HG02571 (cell line): ENCODE results near the gene MYO1D.

Source experiments
- ATAC-seq: cut with Tn5 transposase; IDR thresholded peaks from one replicate; pipeline ENCODE4 v1.9.1; 2021; ENCODE audit warnings: mild to moderate bottlenecking, moderate library complexity; ENCODE audit not compliant: unreplicated experiment

MYO1D gene

GRCh38 chr17:32516940-32517701, 359.8 kb downstream of the MYO1D start:
- ATAC-seq = no peak

- no peak for ATAC-seq
These were observed 360.5 kb downstream of the MYO1D start for GRCh38 chr17:32516450-32516849.

- ATAC-seq = peak; percentile 29
These were observed 361.1 kb downstream of the MYO1D start for GRCh38 chr17:32515677-32516383.

- no peak for ATAC-seq
These were observed 362.3 kb downstream of the MYO1D start for GRCh38 chr17:32514606-32515005.

- ATAC-seq = no peak
These were observed 363.3 kb downstream of the MYO1D start for GRCh38 chr17:32513579-32513978.

DNA sequence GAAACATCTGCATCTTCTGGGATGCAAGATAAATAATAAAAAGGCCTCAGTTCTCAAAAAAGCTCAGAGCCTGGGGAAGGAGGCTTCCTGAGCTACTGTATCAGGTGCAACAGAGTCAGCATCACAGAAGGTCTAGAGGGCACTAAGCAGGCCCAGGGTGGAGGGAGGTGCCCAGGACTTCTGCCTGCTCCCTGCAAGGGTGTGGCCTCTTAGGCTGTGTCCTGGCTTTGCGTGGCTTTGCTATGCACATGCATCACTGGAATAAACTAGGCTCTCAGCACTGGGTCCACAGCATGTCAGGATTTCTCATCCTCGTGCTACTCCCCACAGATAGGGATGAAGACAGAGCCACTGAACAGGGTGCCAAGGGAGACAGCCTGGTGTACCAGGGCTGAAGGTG, 364.6 kb downstream of the MYO1D start:
- no peak for ATAC-seq

GRCh38 chr17:32510466-32510865, 366.5 kb downstream of the MYO1D start:
- ATAC-seq = no peak

GRCh38 chr17:32508926-32509325, 368.0 kb downstream of the MYO1D start:
- no peak for ATAC-seq

GRCh38 chr17:32504166-32504990, 372.5 kb downstream of the MYO1D start:
- no peak for ATAC-seq

GRCh38 chr17:32503251-32504165, 373.4 kb downstream of the MYO1D start:
- ATAC-seq = peak; percentile 83

- ATAC-seq = no peak
These were observed 374.2 kb downstream of the MYO1D start for GRCh38 chr17:32502710-32503109.

- ATAC-seq = no peak
These were observed 374.9 kb downstream of the MYO1D start for GRCh38 chr17:32502013-32502412.

GRCh38 chr17:32498391-32498790, 378.5 kb downstream of the MYO1D start:
- no peak for ATAC-seq

GRCh38 chr17:32497431-32498205, 379.3 kb downstream of the MYO1D start:
- ATAC-seq = no peak

DNA sequence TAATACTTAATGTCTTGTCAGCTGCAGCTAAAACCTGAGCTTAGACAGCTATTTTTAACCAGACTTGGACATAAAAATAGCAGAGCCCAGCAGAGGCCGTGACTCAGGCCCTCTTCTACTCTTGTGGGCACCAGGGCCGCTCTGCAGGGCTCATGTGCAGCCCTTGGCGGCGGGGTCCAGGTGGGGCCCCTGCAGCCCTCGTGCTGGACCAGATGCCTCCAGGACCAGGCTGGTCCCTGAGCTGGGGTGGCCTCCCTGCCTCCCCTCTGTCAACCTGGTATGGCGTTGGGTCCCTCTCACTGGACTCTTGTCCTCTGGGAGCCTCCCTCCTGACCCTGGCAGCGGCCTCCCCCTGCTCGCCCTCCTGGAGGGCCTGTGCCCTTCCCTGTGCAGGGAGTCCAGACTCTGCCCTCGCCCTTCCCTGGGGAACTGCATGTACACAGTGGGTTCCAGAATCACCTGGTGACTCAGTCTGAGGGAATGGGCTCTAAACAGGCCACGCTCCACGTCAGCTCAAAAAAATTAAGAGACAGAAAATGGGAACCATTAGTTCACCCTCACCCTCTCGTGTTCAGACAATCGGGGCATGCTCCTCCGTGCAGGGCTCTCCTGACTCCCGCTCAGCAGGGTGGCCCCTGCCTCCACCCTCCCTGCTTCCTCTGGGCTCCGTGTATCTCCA, 380.4 kb downstream of the MYO1D start:
- ATAC-seq = no peak

DNA sequence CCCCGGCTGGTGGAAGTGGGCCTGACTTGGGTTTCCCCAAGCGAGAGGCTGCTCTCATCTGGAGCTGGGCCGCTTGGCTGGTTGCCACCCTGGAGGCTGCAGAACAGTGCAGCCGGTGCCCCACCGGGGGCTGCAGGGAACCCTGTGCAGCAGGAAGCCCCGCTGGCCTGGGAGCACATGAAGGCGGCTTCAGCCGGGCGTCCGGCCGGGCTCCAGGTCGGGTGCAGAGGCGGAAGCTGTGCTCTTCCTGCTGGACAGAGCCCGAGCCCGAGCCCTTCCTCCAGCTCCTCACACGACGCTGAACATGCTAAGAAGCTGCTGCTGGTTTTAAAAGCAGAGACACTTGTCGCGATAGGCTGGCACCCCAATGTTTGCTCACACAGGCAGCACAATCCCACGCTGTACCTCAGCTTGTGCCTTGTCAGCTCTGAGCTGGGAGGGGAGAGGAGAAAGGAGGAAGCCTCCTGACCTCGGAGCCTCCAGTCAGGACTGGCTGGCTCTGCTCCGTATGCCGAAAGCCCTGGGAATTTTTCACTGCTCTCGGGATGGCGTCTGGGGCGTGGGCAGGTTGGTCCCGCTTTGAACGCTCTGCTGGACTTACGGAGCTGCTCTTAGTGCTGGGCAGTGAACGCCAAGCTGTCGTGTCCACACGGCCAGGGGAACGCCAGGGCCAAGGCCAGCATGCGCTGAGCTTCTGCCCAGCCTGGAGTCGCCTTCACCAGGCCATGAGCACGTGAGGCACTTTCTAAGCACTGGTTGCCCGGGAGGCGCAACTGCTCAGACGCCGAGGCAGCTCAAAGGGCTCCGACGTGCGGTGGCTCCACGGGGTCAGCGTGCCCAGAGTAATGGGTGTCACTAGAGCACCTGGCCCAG, 381.3 kb downstream of the MYO1D start:
- ATAC-seq = no peak

DNA sequence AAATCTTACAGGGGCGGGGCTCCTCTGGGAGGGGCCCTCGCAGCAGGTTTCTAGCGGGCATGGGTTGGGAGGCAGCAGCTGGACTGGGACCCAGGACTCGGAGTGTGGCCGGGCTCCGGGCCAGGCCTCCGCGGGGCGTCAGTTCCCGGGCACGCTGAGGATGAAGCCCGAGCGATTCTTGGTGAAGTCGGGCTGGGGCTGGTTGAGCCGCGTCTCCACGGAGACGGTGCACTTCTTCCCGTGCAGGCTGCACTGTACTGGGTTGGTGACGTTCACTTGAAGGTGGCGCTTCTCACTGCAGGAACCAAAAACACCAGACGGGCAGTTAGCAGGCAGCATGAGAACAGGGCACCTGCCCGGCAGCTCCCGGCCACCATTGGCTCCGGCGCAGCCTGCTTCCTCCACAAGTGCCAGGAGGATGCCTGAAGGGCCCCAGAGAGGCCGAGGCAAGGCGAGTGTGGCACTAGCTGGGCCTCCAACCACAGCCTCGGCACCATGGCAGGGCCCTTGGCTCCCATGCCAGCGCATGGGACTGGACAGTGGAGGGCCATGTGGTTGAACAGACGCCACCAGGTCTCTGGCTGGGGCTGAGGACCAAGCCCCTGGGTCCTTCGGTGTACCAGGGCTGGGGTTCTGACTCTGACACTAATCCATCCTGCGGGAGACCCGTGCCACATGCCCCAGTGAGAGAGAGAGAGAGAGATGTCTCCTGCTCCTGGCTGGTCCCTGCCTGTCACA, 382.1 kb downstream of the MYO1D start:
- ATAC-seq = no peak
